Measurements from ENCODE around the gene GNPDA1.
"Not testable (repeated sequence)": the region's sequence is repeated elsewhere in the genome, so short reads cannot be mapped to it uniquely, and the experiment has no call there.

Gene GNPDA1

DNA sequence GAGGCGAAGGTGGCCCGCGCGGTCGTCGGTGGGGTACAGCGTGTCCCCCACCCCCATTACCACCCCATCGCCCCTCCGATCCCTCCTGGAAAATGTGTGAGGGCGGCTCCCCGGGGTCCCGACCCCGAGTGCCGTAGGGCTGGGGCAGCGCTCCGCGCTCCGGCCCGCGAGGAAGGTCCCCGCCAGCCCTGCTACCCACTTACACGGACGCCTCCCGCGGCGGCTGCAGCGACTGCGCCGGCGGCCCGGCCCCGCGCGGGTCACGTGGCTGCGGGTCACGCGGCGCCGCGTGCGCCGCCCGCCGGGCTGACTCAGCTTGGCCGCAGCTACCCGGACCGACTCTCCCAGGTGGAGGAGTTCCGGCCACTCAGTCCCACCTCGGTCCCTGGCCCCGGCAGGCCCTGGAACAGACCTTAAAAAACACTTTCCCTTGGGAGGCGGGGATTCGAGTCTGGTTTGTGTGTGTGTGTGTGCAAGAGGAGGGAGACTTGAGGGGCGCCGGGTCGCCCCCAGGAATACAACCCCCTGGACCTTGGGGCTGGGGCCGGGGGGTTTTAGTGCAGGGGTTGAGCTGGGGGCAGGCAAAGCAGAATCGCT, at the start of gene GNPDA1:
Gene GNPDA1 (minus strand): TSS at position 236 of the 597 bp plus-strand sequence. CDS start 992 bp downstream, outside the sequence.
- DNase-seq = peak; percentile 62

DNA sequence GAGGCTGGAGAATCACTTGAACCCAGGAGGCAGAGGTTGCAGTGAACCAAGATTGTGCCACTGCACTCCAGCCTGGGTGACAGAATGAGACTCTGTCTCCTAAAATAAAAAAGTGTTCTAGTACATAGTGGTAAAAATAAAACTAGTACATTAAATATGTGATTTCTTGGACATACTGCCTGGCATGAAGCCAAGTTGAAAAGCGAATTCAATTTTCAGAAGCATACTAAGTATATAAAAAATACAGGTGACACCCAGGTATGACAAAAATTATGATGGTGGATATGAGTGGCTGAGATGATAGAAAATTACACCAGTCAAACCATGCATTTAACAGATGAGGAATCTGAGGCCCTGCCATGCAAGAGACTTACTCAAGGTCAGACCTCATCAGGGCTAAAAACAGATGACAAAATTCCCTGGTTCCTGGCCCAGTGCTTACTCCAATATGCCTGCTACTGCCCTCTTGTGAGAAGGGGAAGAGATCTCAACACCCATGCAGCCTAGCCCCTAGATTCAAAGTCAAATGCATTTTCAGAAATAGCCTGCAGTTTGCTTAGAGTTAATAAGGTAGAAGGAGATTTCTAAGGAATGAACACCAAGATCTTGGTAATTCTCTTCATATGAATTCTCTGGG, 46.6 kb upstream of the GNPDA1 start:
- DNase-seq = no peak

DNA sequence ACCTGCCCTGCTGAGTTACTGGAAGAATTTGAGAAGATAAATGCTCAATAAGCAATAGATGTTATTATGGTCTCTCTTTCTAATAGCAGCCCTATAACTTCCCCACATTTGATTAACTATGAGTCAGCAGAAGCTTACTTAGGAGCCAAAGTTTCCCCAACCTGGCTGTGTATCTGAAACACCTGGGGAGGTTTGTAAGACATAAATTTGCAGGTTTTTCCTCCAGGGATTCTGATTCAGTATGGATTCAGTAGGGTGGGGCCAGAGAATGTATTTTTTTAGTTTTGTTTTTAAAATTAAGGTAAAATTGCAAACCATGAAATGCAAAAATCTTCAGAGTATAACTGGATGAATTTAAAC, 44.9 kb upstream of the GNPDA1 start:
- DNase-seq = no peak

DNA sequence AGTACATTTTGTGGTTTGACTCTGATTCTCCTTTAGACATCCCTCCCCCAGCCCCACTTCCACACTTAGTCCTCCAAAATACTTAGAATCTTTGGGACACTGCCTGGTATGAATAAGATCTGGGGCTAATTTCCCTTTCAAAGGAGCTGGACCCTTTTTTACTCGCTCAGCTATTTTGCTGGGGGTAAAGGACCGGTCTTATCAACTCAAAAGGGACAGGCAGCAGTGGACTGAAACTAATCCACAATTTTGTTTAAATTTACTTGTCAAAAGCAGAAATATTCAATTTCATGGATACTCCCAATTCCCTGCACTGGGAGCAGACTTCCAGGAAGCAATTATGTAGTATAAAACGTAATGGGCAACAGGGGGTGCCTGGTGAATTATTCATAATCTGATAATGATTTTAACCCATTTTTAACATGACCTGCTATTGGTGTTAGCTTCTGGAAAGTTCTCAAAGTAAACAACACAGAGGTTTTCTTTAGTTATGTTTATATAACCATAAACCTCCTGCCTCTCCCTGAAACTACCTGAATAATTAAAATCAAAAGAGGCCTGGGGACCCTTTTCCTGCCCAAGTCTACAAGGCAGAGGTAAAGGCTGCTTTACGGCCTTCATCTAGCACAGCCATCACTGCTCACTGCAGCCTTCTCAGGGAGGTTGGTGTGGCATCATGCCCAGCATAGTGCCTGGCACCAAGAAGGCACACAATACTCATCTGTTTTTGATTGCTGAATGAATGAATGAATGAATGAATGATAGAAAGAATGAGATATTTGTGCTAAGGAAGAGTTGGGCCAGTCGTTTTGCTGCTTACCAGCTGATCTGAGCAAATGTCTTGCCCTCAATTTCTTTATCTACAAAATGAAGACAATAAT, 44.2 kb upstream of the GNPDA1 start:
- DNase-seq = no peak

DNA sequence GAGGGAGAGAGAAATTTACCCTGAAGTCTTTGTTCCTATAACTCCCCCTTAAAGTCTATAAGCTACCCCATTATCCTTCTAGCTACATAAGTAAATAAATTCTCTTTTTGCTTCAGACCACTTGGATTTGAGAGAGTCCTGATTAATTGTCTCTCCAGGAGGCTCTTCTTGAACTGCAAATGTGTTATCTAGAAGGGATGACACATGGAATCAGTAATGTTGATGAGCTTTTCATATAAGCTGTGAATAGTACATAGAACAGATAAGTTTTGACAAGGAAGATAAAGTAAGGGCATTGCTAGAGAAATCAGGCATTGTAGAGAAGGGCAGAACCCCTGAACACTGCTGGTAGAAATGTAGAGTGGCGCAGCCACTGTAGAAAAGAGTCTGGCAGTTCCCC, 42.5 kb upstream of the GNPDA1 start:
- DNase-seq = no peak

DNA sequence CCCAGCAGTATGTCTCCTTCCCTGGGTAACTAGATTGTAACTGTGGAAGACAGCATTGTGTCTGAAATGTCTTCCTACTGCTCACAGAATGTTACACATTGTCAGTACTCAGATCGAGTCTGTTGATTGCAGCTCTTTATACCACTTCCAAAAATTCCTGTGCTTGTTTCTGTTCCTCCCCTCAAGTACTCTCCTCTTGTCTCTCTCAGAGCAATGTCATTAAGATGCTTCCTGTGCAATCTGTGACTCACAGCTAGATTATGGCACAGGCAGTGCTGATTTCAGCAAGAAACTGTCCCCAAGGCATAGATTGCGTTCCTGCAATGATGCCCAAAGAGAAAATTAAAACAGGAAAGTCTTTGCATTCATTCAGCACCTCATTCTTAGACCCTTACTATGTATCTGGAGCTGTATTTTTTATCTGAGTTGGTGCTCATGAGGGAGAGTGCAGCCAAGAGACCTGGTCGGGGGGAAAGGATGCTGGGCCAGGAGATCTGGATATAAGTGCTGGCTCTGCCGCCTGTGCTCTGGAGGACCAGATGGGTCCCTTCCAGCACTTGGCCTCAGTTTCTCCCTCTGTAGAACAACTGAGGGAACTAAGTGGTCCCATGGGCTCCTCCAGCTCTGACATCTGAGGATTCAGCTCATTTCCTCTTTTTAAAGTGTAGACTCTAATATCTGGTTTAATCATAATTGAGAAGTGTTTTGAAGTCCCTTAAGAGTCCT, 40.8 kb upstream of the GNPDA1 start:
- DNase-seq = no peak

DNA sequence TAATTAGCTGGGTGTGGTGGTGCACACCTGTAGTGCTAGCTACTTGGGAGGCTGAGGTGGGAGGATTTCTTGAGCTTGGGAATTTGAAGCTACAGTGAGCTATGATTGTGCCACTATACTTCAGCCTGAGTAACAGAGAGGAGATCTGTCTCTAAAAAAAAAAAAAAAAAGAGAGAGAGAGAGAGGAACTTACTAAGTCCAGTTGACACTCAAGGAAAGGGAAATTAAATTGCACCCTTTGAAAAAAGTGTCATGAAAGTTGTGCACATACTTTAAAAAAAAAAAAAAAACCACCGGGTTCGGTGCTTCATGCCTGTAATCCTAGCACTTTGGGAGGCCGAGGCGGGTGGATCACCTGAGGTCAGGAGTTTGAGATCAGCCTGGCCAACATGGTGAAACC, 39.2 kb upstream of the GNPDA1 start:
- not testable (repeated sequence) for DNase-seq

DNA sequence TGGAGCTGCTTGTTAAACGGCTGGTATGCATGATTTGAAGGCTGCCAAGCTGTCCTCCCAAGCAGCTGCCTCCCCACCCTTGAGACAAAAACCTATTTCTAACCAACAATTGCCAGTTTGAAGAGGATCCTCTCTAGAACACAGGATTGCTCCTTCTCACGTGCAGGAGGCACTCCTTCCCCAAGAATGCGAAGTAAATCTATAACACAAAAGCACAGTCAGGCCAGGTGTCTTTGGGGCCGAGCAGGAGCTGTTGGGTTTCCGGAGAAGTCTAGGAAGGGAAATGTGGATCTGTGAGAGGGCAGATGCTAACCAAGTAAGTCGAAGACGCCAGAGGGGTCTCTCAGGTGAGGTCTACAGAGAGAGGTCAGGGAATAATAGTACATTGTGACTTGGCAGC, 35.4 kb upstream of the GNPDA1 start:
- DNase-seq = no peak

DNA sequence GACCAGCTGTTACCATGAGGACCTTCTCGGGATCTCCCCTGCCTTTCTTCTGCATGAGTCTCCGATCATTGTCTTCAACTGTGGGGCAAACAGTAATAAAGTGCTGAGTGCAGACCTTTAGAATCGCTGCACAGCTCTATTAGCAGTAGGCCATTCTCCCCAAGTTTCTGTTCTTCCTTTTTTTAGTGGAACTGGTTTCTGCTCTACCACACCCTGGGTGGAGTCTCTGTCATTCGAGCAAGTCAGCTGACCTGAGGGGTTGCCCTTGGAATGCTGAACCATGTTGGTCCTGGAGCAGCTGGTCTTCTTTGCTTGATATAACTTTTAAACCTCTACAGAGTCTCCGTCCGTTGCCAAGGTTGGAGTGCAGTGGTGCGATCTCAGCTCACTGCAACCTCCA, 33.4 kb upstream of the GNPDA1 start:
- no peak for DNase-seq

DNA sequence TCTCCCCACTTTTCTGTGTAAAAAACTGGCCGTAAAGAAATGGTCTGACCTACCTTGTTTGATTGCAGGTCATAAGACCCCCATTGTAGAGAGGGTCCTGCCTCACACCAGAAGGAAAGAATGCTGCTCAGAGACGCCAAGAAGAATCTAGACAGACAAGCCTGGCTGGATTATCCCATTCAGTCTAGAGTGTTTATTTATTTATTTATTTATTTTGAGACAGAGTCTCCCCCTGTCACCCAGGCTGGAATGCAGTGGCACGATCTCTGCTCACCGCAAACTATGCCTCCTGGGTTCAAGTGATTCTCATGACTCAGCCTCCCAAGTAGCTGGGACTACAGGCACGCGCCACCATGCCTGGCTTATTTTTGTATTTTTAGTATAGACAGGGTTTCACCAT, 28.1 kb upstream of the GNPDA1 start:
- not testable (repeated sequence) for DNase-seq

DNA sequence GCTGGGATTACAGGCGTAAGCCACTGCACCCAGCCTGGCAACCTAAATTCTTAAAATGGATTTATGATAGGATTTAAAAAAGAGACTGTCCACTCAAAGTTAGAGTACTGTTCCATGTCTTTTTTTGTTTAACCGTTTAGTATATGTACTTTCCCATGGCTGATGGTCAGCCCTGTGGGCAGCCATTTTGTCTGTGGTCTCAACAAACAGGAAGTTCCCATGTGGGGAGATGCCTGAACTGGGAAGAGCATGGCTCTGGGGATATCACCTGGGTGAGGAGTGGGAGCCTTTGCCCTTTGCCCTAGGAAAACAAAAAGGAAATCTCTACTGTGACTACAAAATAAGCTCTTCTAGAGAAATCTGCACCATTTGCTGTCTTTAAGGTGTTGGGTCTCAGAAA, 27.5 kb upstream of the GNPDA1 start:
- no peak for DNase-seq

DNA sequence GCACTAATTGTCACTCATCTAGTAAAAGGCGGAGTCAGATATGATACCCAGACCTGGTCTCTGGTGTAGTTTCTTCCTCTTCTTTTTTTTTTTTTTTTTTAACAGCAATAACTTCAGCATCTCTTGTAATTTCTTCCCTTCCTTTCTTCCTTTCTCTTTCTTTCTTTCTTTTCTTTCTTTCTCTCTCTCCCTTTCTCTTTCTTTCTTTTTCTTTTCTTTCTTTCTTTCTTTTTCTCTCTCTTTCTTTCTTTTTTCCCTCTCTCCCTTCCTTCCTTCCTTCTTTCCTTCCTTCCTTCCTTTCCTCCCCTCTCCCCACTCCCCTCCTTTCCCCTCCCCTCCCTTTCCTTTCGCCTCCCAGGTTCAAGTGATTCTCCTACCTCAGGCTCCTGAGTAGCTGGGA, 25.9 kb upstream of the GNPDA1 start:
- DNase-seq = no peak

DNA sequence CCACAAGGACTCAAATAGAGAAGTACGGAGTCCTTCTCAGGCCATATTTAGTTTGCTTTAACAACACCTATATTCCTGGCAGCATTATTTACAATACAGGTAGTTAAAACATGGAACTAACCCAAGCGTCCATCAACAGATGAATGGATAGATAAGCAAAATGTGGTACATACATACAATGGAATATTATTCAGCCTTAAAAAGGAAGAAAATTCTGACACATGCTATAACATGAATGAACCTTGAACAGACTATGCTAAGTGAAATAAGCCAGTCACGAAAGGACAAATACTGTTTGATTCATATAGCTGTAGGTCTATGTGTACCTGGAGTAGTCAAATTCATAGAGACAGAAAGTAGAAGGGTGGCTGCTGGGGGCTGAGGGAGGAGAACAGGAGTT, 24.8 kb upstream of the GNPDA1 start:
- not testable (repeated sequence) for DNase-seq

DNA sequence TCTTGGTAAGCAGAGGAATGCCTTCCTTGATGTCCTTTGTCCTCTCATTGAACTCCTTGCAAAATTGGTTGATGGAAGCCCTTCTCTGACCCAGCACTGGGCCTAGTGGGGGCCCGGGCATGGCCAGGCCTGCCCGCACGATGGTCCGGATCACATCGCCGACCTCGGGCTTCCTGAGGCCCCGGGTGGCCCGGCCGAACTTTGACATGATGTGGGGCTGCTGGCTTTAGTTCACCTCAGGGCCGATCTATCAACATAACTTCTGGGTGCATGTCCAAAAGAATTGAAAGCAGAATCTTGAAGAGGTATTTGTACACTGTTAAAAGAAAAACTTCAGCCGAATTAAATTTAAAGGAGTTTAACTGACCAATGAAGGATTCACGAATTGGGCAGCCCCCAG, 24.1 kb upstream of the GNPDA1 start:
- DNase-seq = no peak

DNA sequence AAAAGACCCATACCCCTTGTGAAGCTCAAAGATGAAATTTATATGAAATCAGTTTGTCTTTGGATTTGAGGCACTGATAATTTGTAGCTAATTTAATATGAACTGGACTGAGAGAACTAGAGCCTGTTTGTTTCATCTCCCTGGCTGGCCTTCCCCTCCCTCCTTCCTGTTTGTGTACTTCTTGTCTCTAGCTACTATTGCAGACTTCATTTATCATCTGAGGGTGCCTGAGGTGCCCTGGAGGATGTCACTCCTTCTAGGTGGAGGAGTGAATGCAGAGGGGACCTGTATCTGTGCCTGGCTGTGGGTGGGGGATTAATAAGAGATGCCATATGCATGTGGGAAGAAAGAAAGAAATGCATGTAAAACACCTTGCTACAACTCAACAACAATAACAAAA, 22.2 kb upstream of the GNPDA1 start:
- no peak for DNase-seq

DNA sequence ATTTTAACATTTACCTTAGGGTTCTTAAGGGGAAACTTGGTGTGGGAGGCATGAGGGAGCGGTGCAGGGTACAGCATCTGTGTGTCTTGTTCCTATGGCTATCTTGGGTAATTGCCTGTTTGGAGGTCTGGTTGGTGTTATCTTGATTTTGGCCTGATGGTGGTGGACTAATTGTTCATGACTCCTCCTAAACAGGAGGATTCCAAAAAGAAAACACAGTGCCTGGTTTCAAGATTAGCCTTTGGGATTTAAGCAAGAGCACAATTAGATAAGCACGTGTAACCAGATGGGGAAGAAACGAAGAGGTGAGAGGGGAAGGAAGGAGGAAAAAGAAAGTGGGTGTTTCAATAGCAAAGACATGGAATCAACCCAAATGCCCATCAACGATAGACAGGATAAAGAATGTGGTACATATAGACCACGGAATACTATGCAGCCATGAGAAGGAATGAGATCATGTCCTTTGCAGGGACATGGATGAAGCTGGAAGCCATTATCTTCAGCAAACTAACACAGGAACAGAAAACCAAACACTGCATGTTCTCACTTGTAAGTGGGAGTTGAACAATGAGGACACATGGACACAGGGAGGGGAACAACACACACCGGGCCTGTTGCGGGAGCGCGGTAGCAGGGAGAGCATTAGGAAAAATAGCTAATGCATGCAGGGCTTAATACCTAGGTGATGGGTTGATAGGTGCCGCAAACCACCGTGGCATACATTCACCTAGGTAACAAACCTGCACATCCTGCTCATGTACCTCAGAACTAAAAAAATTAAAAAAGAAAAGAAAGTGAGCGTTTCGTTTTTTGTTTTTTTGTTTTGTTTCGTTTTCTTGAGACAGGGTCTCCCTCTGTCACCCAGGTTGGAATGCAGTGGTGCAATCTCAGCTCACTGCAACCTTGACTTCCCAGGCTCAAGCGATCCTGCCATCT, 21.1 kb upstream of the GNPDA1 start:
- not testable (repeated sequence) for DNase-seq

DNA sequence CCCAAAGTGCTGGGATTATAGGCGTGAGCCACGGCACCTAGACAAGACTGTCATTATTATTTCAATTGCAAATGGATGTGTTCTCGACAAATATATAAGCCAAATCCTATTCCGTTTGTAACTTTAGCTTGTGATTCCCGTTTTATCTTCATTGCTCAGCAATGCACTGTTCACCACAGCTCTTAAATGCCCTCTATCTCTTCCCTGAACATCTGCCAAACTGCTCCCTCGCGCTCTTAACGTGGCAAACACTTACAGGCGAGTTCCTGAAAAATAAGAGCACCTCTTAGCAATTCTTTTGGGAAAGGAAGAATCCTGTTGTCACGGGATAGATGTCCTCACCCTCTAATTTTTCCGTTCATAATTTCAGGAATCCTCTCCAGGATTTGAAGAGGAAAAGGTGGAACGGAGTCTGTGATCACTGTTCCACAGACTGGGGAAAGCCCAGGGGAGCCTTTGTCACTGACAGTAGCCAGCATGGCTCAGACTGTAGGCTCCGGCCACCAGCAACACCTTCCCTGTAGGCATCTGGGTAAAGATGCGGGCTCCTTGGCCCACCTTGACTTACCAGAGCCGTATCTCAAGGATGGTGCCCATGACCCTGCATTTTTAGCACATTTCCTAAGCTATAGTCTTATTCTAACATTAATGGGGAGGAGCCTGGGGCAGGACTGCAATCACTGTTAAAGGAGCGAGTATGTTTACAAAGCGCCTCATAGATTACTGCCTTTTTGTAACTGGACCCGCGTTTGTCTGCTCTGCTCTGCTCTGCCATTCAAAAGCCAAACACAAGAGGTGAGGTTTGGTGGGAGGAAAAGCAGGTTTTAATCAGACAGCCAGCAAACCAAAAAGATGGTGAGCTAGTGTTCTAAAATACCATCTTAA, 20.2 kb upstream of the GNPDA1 start:
- DNase-seq = no peak

DNA sequence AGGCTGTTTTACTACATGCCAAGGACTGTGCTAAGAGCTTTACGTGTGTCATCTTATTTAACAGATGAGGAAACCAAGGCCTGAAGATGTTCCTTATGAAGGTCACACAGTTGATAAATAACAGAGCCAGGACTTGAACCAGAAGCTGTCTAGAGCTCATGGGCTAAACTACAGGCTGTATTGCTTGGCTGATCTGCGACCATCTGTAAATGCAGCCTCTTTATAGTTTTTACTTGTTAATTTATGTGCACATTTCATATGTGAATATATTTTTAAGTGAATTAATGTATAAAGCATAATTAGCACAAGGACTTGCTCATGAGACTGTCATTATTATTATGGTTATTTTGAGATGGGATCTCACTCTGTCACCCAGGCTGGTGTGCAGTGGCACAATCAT, 19.3 kb upstream of the GNPDA1 start:
- DNase-seq = no peak

DNA sequence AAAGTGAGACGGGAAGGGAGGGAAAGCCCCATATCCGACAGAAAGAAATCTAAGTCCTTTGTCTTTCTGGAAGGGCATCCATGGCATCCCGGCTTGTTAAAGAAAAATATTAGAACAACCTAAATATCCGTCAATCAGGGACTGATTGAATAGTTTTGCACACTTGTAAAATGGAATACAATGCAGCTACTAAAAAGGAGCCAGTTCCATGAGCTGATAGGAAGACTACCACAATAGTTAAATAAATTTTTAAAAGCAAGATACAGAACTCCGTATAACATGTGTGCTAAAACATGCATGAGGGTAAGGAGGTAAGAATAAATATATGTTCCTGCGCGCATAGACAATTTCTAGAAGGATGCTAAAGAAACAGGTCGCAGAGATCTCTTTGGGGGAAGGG, 12.8 kb upstream of the GNPDA1 start:
- DNase-seq = no peak

DNA sequence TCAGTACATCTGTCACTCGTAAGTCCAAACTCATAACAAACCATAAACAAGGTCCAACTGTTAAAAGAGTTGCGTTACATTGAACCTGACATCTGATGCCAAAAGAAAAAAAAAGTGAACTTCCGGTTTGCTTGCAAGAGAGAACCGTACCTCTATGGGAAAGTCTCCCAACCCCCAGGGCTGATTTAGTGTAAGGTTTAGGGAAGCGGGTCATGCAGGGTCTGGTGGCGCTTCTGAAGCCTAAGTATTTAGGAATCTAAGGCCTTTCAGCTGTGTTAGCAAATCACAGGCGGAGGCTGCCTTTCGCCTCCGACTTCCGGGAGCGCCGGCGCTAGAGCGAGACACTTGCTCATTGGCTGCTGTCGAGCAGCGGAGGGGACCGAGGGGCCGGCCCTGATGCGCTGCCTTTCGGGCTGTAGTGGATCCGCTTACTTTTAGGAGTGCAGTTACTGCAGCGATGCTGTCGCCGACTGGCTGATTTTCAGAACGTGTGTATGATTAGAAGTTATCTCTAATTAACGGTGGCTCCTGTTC, 12.0 kb upstream of the GNPDA1 start:
- DNase-seq = peak; percentile 84

DNA sequence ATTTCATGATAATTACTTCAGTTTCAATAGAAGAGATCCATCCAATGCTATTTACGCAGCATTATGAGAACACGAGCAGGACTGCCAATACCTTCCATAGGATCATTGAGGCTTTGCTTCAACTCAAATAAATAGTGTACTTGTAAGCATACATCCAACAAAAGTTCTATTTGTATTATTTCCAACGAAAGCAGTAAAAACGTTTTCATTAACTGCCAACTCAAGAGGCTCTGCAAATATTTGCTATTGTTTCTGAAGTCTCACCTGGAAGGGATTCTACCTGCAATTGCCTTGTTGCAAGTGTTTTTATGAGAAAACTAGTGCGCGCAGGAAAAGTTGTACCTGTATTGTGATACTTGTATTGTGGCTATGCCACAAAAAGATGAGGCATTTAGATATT, 11.0 kb upstream of the GNPDA1 start:
- no peak for DNase-seq

All from CD4-positive, alpha-beta T cell treated with Interleukin-17A for 1 hour (primary cell).